H9 (cell line): ENCODE data around the gene UBE2Q2. TPM values are rescaled to one million over a fixed set of nuclear protein-coding genes. Genes with fewer than 3 reads are reported as not detected.

Experiments
- DNase-seq: peaks from one replicate; pipeline ENCODE4 v3.0.0-alpha.2; 2017
- H2AFZ ChIP-seq: one replicate; pipeline ENCODE4 v1.6.1; 2013; ENCODE audit warnings: mild to moderate bottlenecking, low read length, control low read depth, moderate library complexity
- H2AK5ac ChIP-seq: 2 replicates; pipeline ENCODE4 v1.6.1; 2013; ENCODE audit warnings: low read length, control low read depth, mixed read lengths; ENCODE audit not compliant: insufficient read length
- H2BK120ac ChIP-seq: one replicate; pipeline ENCODE4 v1.6.1; 2013; ENCODE audit warnings: low read depth, mild to moderate bottlenecking, low read length, control low read depth, inconsistent platforms; ENCODE audit not compliant: poor library complexity, severe bottlenecking
- H2BK12ac ChIP-seq: 2 replicates; pipeline ENCODE4 v1.6.1; 2013; ENCODE audit warnings: low read length, control low read depth, mixed read lengths, low read depth; ENCODE audit not compliant: insufficient read length
- H2BK15ac ChIP-seq: 2 replicates; pipeline ENCODE4 v1.6.1; 2013; ENCODE audit warnings: low read depth, low read length, control low read depth
- H2BK20ac ChIP-seq: one replicate; pipeline ENCODE4 v1.6.1; 2013; ENCODE audit warnings: low read depth, mild to moderate bottlenecking, low read length, control low read depth, inconsistent platforms; ENCODE audit not compliant: poor library complexity, severe bottlenecking
- H2BK5ac ChIP-seq: 2 replicates; pipeline ENCODE4 v1.6.1; 2013; ENCODE audit warnings: low read length, control low read depth, mixed read lengths; ENCODE audit not compliant: insufficient read length
- H3K14ac ChIP-seq: 2 replicates; pipeline ENCODE4 v1.6.1; 2013; ENCODE audit warnings: low read length, control low read depth; ENCODE audit not compliant: insufficient read depth
- H3K18ac ChIP-seq: 2 replicates; pipeline ENCODE4 v1.6.1; 2013; ENCODE audit warnings: low read depth, mild to moderate bottlenecking, mixed read lengths, low read length, control low read depth; ENCODE audit not compliant: insufficient read length
- H3K23ac ChIP-seq: 2 replicates; pipeline ENCODE4 v1.6.1; 2013; ENCODE audit warnings: low read length, control low read depth, mixed read lengths, low read depth; ENCODE audit not compliant: insufficient read length
- H3K23me2 ChIP-seq: 2 replicates; pipeline ENCODE4 v1.6.1; 2013; ENCODE audit warnings: low read depth, mild to moderate bottlenecking, mixed read lengths, low read length, control low read depth; ENCODE audit not compliant: insufficient read length, poor library complexity, severe bottlenecking
- H3K27ac ChIP-seq: 2 replicates; pipeline ENCODE4 v1.5.1; 2013; ENCODE audit warnings: low read length, control low read depth, mixed read lengths, low read depth; ENCODE audit not compliant: insufficient read length
- H3K27me3 ChIP-seq: 2 replicates; pipeline ENCODE4 v1.6.1; 2013; ENCODE audit warnings: low read length, control low read depth, inconsistent platforms; ENCODE audit not compliant: insufficient read depth
- H3K4ac ChIP-seq: 2 replicates; pipeline ENCODE4 v1.6.1; 2013; ENCODE audit warnings: low read depth, mild to moderate bottlenecking, control low read depth, inconsistent platforms, low read length, moderate library complexity
- H3K4me1 ChIP-seq: 2 replicates; pipeline ENCODE4 v1.6.1; 2013; ENCODE audit warnings: low read length, control low read depth, inconsistent platforms; ENCODE audit not compliant: insufficient read depth
- H3K4me2 ChIP-seq: 2 replicates; pipeline ENCODE4 v1.6.1; 2013; ENCODE audit warnings: low read length, control low read depth, mixed read lengths; ENCODE audit not compliant: insufficient read length, insufficient read depth
- H3K56ac ChIP-seq: 2 replicates; pipeline ENCODE4 v1.6.1; 2013; ENCODE audit warnings: low read depth, mild to moderate bottlenecking, mixed read lengths, low read length, control low read depth; ENCODE audit not compliant: insufficient read length
- H3K79me1 ChIP-seq: 2 replicates; pipeline ENCODE4 v1.6.1; 2013; ENCODE audit warnings: low read depth, mild to moderate bottlenecking, moderate library complexity, low read length, control low read depth, inconsistent platforms; ENCODE audit not compliant: insufficient read depth, poor library complexity, severe bottlenecking
- H3K79me2 ChIP-seq: 2 replicates; pipeline ENCODE4 v1.6.1; 2013; ENCODE audit warnings: low read length, control low read depth, inconsistent platforms; ENCODE audit not compliant: insufficient read depth
- H3K9ac ChIP-seq: 2 replicates; pipeline ENCODE4 v1.6.1; 2013; ENCODE audit warnings: low read length, control low read depth, mixed read lengths; ENCODE audit not compliant: insufficient read length; ENCODE audit errors: extremely low read depth
- H3K9me3 ChIP-seq: one replicate; pipeline ENCODE4 v1.6.1; 2013; ENCODE audit warnings: low read depth, low read length, inconsistent platforms; ENCODE audit not compliant: control insufficient read depth
- H3T11ph ChIP-seq: one replicate; pipeline ENCODE4 v1.6.1; 2013; ENCODE audit warnings: mild to moderate bottlenecking, low read length, control low read depth, inconsistent platforms
- H4K20me1 ChIP-seq: one replicate; pipeline ENCODE4 v1.6.1; 2013; ENCODE audit not compliant: control insufficient read depth, insufficient read length, insufficient read depth
- H4K5ac ChIP-seq: 2 replicates; pipeline ENCODE4 v1.6.1; 2013; ENCODE audit warnings: low read depth, mild to moderate bottlenecking, mixed read lengths, low read length, control low read depth; ENCODE audit not compliant: insufficient read length
- H4K8ac ChIP-seq: replicated peaks from 2 replicates; pipeline ENCODE4 v1.6.1; 2013; ENCODE audit warnings: low read length, control low read depth, mixed read lengths, low read depth; ENCODE audit not compliant: insufficient read length
- H4K91ac ChIP-seq: 2 replicates; pipeline ENCODE4 v1.6.1; 2013; ENCODE audit warnings: low read depth, mild to moderate bottlenecking, moderate library complexity, mixed read lengths, low read length, control low read depth; ENCODE audit not compliant: insufficient read length
- H3K27ac Mint-ChIP-seq, 3 experiments: 2 replicates in 2 of 3; 3 replicates in 1 of 3; pipeline ENCODE4 v1.8.0; 2020 to 2021; ENCODE audit warnings: mixed read lengths in 3 of 3, mild to moderate bottlenecking in 1 of 3, moderate library complexity in 1 of 3
- H3K27me3 Mint-ChIP-seq: 2 replicates; pipeline ENCODE4 v1.8.0; 2021; ENCODE audit warnings: low read depth, mild to moderate bottlenecking, moderate library complexity, mixed read lengths
- H3K36me3 Mint-ChIP-seq, 3 experiments: 2 replicates in 2 of 3; 3 replicates in 1 of 3; pipeline ENCODE4 v1.8.0; 2020 to 2021; ENCODE audit warnings: low read depth in 3 of 3, mixed read lengths in 3 of 3; ENCODE audit not compliant: insufficient read depth in 1 of 3
- H3K4me1 Mint-ChIP-seq, 2 experiments: 2 replicates each; pipeline ENCODE4 v1.8.0; 2020; ENCODE audit warnings: mixed read lengths in 2 of 2
- H3K4me3 Mint-ChIP-seq, 2 experiments: 2 replicates in 1 of 2; 3 replicates in 1 of 2; pipeline ENCODE4 v1.8.0; 2020 to 2021; ENCODE audit warnings: mild to moderate bottlenecking in 2 of 2, mixed read lengths in 2 of 2, moderate library complexity in 1 of 2
- H3K9me3 Mint-ChIP-seq, 2 experiments: 2 replicates in 1 of 2; 3 replicates in 1 of 2; pipeline ENCODE4 v1.8.0; 2020; ENCODE audit warnings: mild to moderate bottlenecking in 2 of 2, mixed read lengths in 2 of 2, moderate library complexity in 1 of 2
- total RNA-seq: library from RNA; stranded (reverse); gene quantifications from 2 replicates; pipeline ENCODE4 v1.2.1, GENCODE V29; 2021
- TF ChIP-seq, protein P1 (sequence below): fragments of 200-600 bp; sonication (generic); conservative IDR thresholded peaks from 3 replicates; pipeline ENCODE4 v1.8.0; 2021; ENCODE audit warnings: antibody characterized with exemption, mild to moderate bottlenecking

The UBE2Q2 gene
- total RNA-seq, 1 experiment from 2014 or later = 29.6 TPM

DNA sequence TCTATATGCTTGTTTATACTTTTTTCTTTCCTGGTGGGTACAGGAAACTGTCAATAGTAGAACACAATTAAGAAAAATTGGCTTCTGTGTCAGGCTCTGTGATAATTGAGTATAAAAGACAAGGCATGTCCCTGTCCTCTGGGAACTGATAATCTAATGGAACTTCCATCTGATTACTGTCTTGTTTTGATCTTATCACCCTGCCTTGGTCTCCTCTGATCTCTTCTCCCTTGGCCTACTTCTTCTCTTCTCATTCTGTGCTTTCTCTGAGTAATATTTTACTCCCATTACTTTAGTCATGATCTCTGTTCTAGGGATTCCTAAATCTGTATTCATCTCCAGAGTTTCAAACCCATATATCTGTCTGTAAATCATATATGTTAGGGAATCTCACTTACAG, 14.6 kb downstream of the UBE2Q2 start:
- no peak overlapping the region for H3K4ac ChIP-seq
- no peak overlapping the region for H3K23ac ChIP-seq
- H3K4me2 ChIP-seq = no peak overlapping the region
- H3K18ac ChIP-seq = no peak overlapping the region
- no peak overlapping the region for H2BK120ac ChIP-seq
- no peak overlapping the region for H2BK15ac ChIP-seq
- H2BK12ac ChIP-seq = no peak overlapping the region
- no peaks in the 10 kb centered on the region for H3K9me3 ChIP-seq
- no peak overlapping the region for H2BK20ac ChIP-seq
- TF ChIP-seq, protein P1, sequence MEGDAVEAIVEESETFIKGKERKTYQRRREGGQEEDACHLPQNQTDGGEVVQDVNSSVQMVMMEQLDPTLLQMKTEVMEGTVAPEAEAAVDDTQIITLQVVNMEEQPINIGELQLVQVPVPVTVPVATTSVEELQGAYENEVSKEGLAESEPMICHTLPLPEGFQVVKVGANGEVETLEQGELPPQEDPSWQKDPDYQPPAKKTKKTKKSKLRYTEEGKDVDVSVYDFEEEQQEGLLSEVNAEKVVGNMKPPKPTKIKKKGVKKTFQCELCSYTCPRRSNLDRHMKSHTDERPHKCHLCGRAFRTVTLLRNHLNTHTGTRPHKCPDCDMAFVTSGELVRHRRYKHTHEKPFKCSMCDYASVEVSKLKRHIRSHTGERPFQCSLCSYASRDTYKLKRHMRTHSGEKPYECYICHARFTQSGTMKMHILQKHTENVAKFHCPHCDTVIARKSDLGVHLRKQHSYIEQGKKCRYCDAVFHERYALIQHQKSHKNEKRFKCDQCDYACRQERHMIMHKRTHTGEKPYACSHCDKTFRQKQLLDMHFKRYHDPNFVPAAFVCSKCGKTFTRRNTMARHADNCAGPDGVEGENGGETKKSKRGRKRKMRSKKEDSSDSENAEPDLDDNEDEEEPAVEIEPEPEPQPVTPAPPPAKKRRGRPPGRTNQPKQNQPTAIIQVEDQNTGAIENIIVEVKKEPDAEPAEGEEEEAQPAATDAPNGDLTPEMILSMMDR = no peak
- H3K4me3 Mint-ChIP-seq = no peak overlapping the region
- H2AK5ac ChIP-seq = no peak overlapping the region
- no peak overlapping the region for H2BK5ac ChIP-seq
- peak overlapping the region in 1 of 3 experiments; percentile 18; a peak in 1 of 7 replicates for H3K27ac Mint-ChIP-seq
- H3K27ac ChIP-seq = no peak overlapping the region
- H3K9ac ChIP-seq = no peak overlapping the region
- H3K4me1 ChIP-seq = peaks cover 4% of the 10 kb centered on the region; the same call in 1 of the 2 replicates
- no peak overlapping the region for H4K5ac ChIP-seq
- no peaks in the 10 kb centered on the region for H3K23me2 ChIP-seq
- H3K14ac ChIP-seq = no peak overlapping the region
- H3K4me1 Mint-ChIP-seq = peaks cover 11 to 14% of the 10 kb centered on the region in 2 experiments
- no peaks in the 10 kb centered on the region; a peak in 1 of 5 replicates for H3K9me3 Mint-ChIP-seq
- DNase-seq = no peak
- no peaks in the 10 kb centered on the region for H3K27me3 Mint-ChIP-seq
- H3K36me3 Mint-ChIP-seq = peaks cover 9 to 33% (median 31%) of the 10 kb centered on the region in 3 experiments; a peak in 6 of 7 replicates
- H3K79me1 ChIP-seq = peaks cover 3% of the 10 kb centered on the region
- H3K27me3 ChIP-seq = no peaks in the 10 kb centered on the region
- peaks cover 2% of the 10 kb centered on the region for H3K79me2 ChIP-seq
- H4K8ac ChIP-seq = no peak overlapping the region
- H4K20me1 ChIP-seq = no peaks in the 10 kb centered on the region
- H2AFZ ChIP-seq = no peak overlapping the region
- H4K91ac ChIP-seq = no peak overlapping the region
- no peak overlapping the region for H3T11ph ChIP-seq
- H3K56ac ChIP-seq = no peak overlapping the region
